Osteoblast (primary cell): Measurements from ENCODE around the gene AMMECR1L. TPM values are rescaled to one million over a fixed set of nuclear protein-coding genes. Genes with fewer than 3 reads are reported as not detected.
"Not testable (repeated sequence)": the region's sequence is repeated elsewhere in the genome, so short reads cannot be mapped to it uniquely, and the experiment has no call there.

ENCODE experiments used
- DNase-seq: peaks from one replicate; pipeline ENCODE4 v3.0.0; 2011; ENCODE audit warnings: low spot score, mixed read lengths; ENCODE audit not compliant: insufficient read length; ENCODE audit errors: missing footprints
- H2AFZ ChIP-seq: 2 replicates; pipeline ENCODE4 v1.6.0; 2011; ENCODE audit warnings: mild to moderate bottlenecking, low read length
- H3K27ac ChIP-seq: 2 replicates; pipeline ENCODE4 v1.5.1; 2011; ENCODE audit warnings: mild to moderate bottlenecking, low read depth, low read length, moderate library complexity
- H3K27me3 ChIP-seq: 2 replicates; pipeline ENCODE4 v1.6.0; 2012; ENCODE audit warnings: mild to moderate bottlenecking, control low read depth, inconsistent platforms, low read length, moderate library complexity; ENCODE audit not compliant: insufficient read depth
- H3K36me3 ChIP-seq: 2 replicates; pipeline ENCODE4 v1.5.1; 2011; ENCODE audit warnings: mild to moderate bottlenecking, low read length, control low read depth, moderate library complexity; ENCODE audit not compliant: insufficient read depth
- H3K4me1 ChIP-seq: 2 replicates; pipeline ENCODE4 v1.5.1; 2011; ENCODE audit warnings: mild to moderate bottlenecking, low read length, control low read depth, moderate library complexity; ENCODE audit not compliant: insufficient read depth
- H3K4me2 ChIP-seq: 2 replicates; pipeline ENCODE4 v1.6.0; 2011; ENCODE audit warnings: mild to moderate bottlenecking, low read length; ENCODE audit not compliant: insufficient read depth
- H3K4me3 ChIP-seq: fragments of 200-600 bp; sonication (generic); 3 replicates; pipeline ENCODE4 v1.5.1; 2012; ENCODE audit warnings: mild to moderate bottlenecking, low read length, inconsistent platforms; ENCODE audit not compliant: insufficient read depth
- H3K79me2 ChIP-seq: 2 replicates; pipeline ENCODE4 v1.6.0; 2012; ENCODE audit warnings: mild to moderate bottlenecking, low read length, control low read depth, inconsistent platforms; ENCODE audit not compliant: insufficient read depth
- H3K9me3 ChIP-seq: 2 replicates; pipeline ENCODE4 v1.5.1; 2011; ENCODE audit warnings: low read depth, low read length, control low read depth
- H4K20me1 ChIP-seq: 2 replicates; pipeline ENCODE4 v1.6.0; 2012; ENCODE audit warnings: mild to moderate bottlenecking, low read length, control low read depth; ENCODE audit not compliant: insufficient read depth
- CTCF ChIP-seq: IDR thresholded peaks from 2 replicates; pipeline ENCODE4 v1.5.1; 2011; ENCODE audit warnings: mild to moderate bottlenecking, low read depth, low read length, moderate library complexity; ENCODE audit errors: extremely low read depth
- small RNA-seq: library from RNA; depleted of rRNA; stranded (forward); fragments of <200 nt; gene quantifications from one replicate; pipeline ENCODE3, GENCODE V24; 2012
- total RNA-seq: library from RNA; depleted of rRNA; stranded (reverse); fragments of >200 nt; gene quantifications from 2 replicates; pipeline ENCODE4 v1.2.3, GENCODE V29; 2012

Gene AMMECR1L
- total RNA-seq, 1 donor: 15.6 TPM

GRCh38 chr2:127818794-127819425 lies 66.8 kb downstream of the AMMECR1L start:
- H3K27ac ChIP-seq: no peak overlapping the region
- no peak overlapping the region for H2AFZ ChIP-seq
- H3K4me2 ChIP-seq: no peak overlapping the region
- H3K4me1 ChIP-seq: no peaks in the 10 kb centered on the region
- H3K4me3 ChIP-seq: no peak overlapping the region
- H3K36me3 ChIP-seq: no peaks in the 10 kb centered on the region
- no peak for TF ChIP-seq CTCF
- DNase-seq: no peak
- H3K79me2 ChIP-seq: no peaks in the 10 kb centered on the region
- H3K27me3 ChIP-seq: peaks cover 9% of the 10 kb centered on the region
- H3K9me3 ChIP-seq: peaks cover 8% of the 10 kb centered on the region
- no peaks in the 10 kb centered on the region for H4K20me1 ChIP-seq

- no peaks in the 10 kb centered on the region for H3K36me3 ChIP-seq
- DNase-seq: no peak
- H3K4me3 ChIP-seq: no peak overlapping the region
- no peak overlapping the region for H3K4me2 ChIP-seq
- no peaks in the 10 kb centered on the region for H3K79me2 ChIP-seq
- no peaks in the 10 kb centered on the region for H3K4me1 ChIP-seq
- no peaks in the 10 kb centered on the region for H4K20me1 ChIP-seq
- H3K27ac ChIP-seq: no peak overlapping the region
- peaks cover 8% of the 10 kb centered on the region for H3K9me3 ChIP-seq
- H2AFZ ChIP-seq: no peak overlapping the region
- H3K27me3 ChIP-seq: peaks cover 9% of the 10 kb centered on the region
- TF ChIP-seq CTCF: no peak
These were observed 67.5 kb downstream of the AMMECR1L start for GRCh38 chr2:127818241-127818640.

- no peak overlapping the region for H3K4me3 ChIP-seq
- peaks cover 6% of the 10 kb centered on the region for H4K20me1 ChIP-seq
- no peaks in the 10 kb centered on the region for H3K9me3 ChIP-seq
- no peak overlapping the region for H2AFZ ChIP-seq
- H3K27me3 ChIP-seq: peaks cover 9% of the 10 kb centered on the region
- no peak for DNase-seq
- H3K4me1 ChIP-seq: peaks cover 1% of the 10 kb centered on the region
- no peaks in the 10 kb centered on the region for H3K36me3 ChIP-seq
- no peak overlapping the region for H3K27ac ChIP-seq
- peaks cover 17% of the 10 kb centered on the region for H3K79me2 ChIP-seq
- H3K4me2 ChIP-seq: no peak overlapping the region
- TF ChIP-seq CTCF: no peak
These were observed 71.1 kb downstream of the AMMECR1L start for GRCh38 chr2:127814677-127815076.

GRCh38 chr2:127812441-127812840 lies 73.3 kb downstream of the AMMECR1L start:
- H2AFZ ChIP-seq, DNase-seq, H3K4me3 ChIP-seq, H3K4me1 ChIP-seq, H3K27ac ChIP-seq, H3K9me3 ChIP-seq, H3K36me3 ChIP-seq, H3K4me2 ChIP-seq, H3K27me3 ChIP-seq: not testable (repeated sequence)
- H4K20me1 ChIP-seq: peaks cover 24% of the 10 kb centered on the region
- peaks cover 38% of the 10 kb centered on the region for H3K79me2 ChIP-seq

Small RNA genes lying within 50 kb of the gene (small RNA-seq; reads per million reads assigned to genes)
- not detected for gene AC012306.1
- gene RF00017: not detected
- gene RF00019: not detected
- not detected for gene RNU6-395P

Other genes starting within 250 kb of the AMMECR1L start
- not detected in 2 replicates for gene GPR17, start 239.8 kb downstream of the AMMECR1L start, total RNA-seq
- 11.2 and 14.8 TPM in 2 replicates for gene LIMS2, start 210.4 kb downstream of the AMMECR1L start, total RNA-seq
- 5.8 and 6.5 TPM in 2 replicates for gene SFT2D3, start 184.5 kb downstream of the AMMECR1L start, total RNA-seq
- 25.7 and 29.8 TPM in 2 replicates for gene WDR33, start 74.8 kb downstream of the AMMECR1L start, total RNA-seq
- 13.0 and 15.9 TPM in 2 replicates for gene POLR2D, start 27.8 kb downstream of the AMMECR1L start, total RNA-seq
- gene SAP130, start 142.1 kb upstream of the AMMECR1L start, total RNA-seq: 5.4 and 6.5 TPM in 2 replicates
- 67.8 and 80.0 TPM in 2 replicates for gene UGGT1, start 205.2 kb upstream of the AMMECR1L start, total RNA-seq